Measurements from ENCODE around the gene MARCO. TPM values are rescaled to one million over a fixed set of nuclear protein-coding genes. Genes with fewer than 3 reads are reported as not detected.

MARCO gene
- total and polyA plus RNA-seq, 8 donors: 0.08 to 3.6 (median 0.80) TPM; not detected in 1

- no peak for ATAC-seq
- no peak for TF ChIP-seq CTCF (IDR thresholded peaks at IDR 0.05)
- no peaks in the 10 kb centered on the region for H3K9me3 ChIP-seq
- H3K4me3 ChIP-seq: no peak overlapping the region
- H3K4me1 ChIP-seq: no peaks in the 10 kb centered on the region
- no peak for DNase-seq
- no peaks in the 10 kb centered on the region for H3K27me3 ChIP-seq
- WGBS, 2 donors: 38 to 46% methylated on average over 5 of the region's 5 CpGs
- intact Hi-C loops (cut with DNase I): no loop called here
- H3K36me3 ChIP-seq: no peaks in the 10 kb centered on the region
- H3K27ac ChIP-seq: no peak overlapping the region
- no peak for FAIRE-seq
Observed at GRCh38 chr2:118911166-118911856, 30.7 kb upstream of the MARCO start.

DNA sequence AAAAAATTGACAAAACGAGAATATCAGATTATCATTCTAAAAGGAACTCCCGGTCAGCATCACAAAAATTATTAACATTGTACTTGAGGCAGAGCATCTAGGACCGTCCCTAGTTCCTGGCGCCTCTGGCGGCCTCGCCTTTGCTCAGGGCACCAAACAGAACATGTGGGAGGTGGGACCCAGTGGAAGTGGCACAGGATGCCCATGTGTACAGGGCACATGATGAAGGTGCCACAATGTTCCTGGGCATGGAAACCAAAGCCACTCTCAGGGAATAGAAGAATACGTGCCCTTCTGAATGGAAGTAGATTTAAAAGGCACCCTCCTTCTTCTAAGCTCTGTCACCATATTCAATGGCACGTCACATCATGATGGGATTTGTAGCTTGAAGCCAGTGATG lies 30.1 kb upstream of the MARCO start:
- Histone ChIP-seq H3K36me3 (no peaks in the 10 kb centered on the region), H3K9me3 (no peaks in the 10 kb centered on the region), H3K27me3 (no peaks in the 10 kb centered on the region), H3K27ac (no peak overlapping the region), H3K4me3 (no peak overlapping the region), H3K4me1 (no peaks in the 10 kb centered on the region)
- intact Hi-C loops (cut with DNase I): no loop called here
- 53 to 73% methylated on average over 8 of the region's 8 CpGs for WGBS, 2 donors
- no peak for DNase-seq
- TF ChIP-seq CTCF (IDR thresholded peaks at IDR 0.05): no peak
- no peak for ATAC-seq
- FAIRE-seq: no peak

DNA sequence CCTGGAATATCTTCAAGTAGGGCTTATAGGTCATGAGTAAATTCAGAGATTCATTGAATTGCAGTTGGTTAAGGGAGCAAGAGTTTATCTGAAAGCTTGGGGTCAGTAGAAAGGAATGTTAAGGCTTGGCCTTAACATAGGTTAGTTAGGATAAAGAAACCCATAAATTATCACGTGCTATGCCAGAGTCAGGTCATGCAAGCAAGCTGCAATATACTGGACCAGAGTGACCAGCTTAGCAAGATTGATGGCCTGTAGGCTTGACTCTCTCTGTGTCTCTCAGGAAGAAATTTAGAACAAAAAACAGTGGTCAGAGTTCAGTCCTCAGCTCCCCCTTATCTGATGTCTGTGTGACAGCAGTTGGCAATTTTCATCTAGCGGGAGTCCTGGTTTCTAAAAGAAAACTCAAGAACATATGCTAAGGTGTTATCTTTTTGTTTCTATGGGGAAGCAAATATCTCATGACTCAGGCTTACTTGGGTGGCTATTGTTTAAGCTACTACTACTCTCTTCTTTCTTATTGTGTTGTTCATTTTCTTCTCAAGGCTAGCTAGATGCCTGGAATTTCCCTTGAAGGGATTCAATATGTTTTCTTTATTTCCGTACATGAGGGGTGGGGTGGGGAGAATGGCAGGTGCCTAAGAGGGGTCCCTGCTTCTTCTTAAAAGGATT lies 28.7 kb upstream of the MARCO start:
- TF ChIP-seq CTCF (IDR thresholded peaks at IDR 0.05): no peak
- Histone ChIP-seq H3K27ac (no peak overlapping the region), H3K9me3 (no peaks in the 10 kb centered on the region), H3K4me1 (no peaks in the 10 kb centered on the region), H3K27me3 (no peaks in the 10 kb centered on the region), H3K36me3 (no peaks in the 10 kb centered on the region), H3K4me3 (no peak overlapping the region)
- WGBS, 2 donors: 46 to 49% methylated on average over 3 of the region's 3 CpGs
- intact Hi-C loops (cut with DNase I): no loop called here
- ATAC-seq (no peak), DNase-seq (no peak), FAIRE-seq (no peak)

DNA sequence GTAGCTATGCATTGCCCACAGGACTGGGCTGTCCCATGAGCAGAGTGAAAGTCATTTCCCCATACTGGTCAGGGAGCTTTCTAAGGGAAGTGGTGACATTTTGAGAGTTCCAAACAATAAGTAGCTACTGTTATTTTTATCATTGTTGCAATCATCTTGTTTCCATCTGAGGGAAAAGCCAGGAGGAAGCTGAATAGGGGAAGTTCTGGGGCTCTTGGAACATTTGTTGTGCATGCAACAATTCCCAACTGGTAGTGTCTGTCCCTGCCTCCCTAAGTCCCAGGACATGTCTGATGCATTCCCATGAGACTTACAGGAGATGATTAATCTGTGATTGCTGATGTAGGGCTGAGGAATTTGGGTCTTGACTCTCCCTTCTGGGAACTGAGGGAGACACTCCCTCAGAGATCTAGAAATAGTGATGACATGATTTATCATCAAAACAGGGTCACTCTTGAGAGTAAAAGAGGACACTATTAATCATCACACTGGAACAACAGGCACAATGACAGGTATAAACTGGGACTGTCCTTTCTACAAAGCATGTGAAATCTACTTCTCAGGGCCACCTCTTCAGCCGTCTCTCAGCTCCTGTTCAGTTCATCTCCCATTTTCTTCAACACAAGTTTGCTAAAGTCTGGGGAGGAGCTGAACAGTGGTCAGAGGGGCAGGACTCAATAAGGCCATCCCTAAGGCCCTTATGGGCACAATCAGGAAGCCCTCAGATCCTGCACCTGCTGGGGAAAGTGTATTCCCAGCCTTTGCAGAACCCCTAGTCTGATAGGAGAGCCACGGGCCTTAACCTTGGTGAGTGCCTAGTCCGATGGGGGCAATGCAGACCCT lies 28.0 kb upstream of the MARCO start:
- Histone ChIP-seq H3K36me3 (no peaks in the 10 kb centered on the region), H3K4me1 (no peaks in the 10 kb centered on the region), H3K4me3 (no peak overlapping the region), H3K27ac (no peak overlapping the region), H3K27me3 (no peaks in the 10 kb centered on the region), H3K9me3 (no peaks in the 10 kb centered on the region)
- FAIRE-seq (no peak), ATAC-seq (peak in 1 of 4 donors; percentile 41), DNase-seq (no peak)
- 66% methylated on average over 3 of the region's 3 CpGs for WGBS, 2 donors
- no peak for TF ChIP-seq CTCF (IDR thresholded peaks at IDR 0.05)
- intact Hi-C loops (cut with DNase I): no loop called here

Measured in pancreas (tissue), 10 donors.